Measurements from ENCODE around the gene STX2. TPM values are rescaled to one million over a fixed set of nuclear protein-coding genes. Genes with fewer than 3 reads are reported as not detected.

Gene STX2
- total RNA-seq, 1 donor from 2014 or later = 33.0 TPM

GRCh38 chr12:130747867-130748740 is 90.9 kb downstream of the STX2 start:
- DNase-seq (ENCODE audit: low read depth) (peak; percentile 20), FAIRE-seq (no peak)
- Histone ChIP-seq H3K36me3 (ENCODE audit: insufficient read depth, low read length) (no peaks in the 10 kb centered on the region), H3K4me1 (ENCODE audit: insufficient read depth, low read length) (no peaks in the 10 kb centered on the region), H2AFZ (ENCODE audit: low read depth, low read length) (no peak overlapping the region), H3K79me2 (ENCODE audit: insufficient read depth, low read length) (no peaks in the 10 kb centered on the region), H3K4me2 (ENCODE audit: low read length) (no peak overlapping the region), H3K9me3 (ENCODE audit: insufficient read depth, low read depth, low read length) (no peaks in the 10 kb centered on the region), H3K4me3 (ENCODE audit: insufficient read depth, low read depth, low read length) (no peak overlapping the region), H3K27ac (ENCODE audit: low read depth, low read length) (no peak overlapping the region), H3K27me3 (ENCODE audit: insufficient read depth, low read length) (no peaks in the 10 kb centered on the region), H3K9ac (ENCODE audit: low read length) (no peak overlapping the region), H4K20me1 (ENCODE audit: insufficient read depth, low read length) (no peaks in the 10 kb centered on the region)
- no peak overlapping the region for H3K27ac Mint-ChIP-seq (ENCODE audit: unreplicated experiment)
- peaks cover 24% of the 10 kb centered on the region for H3K27me3 Mint-ChIP-seq (ENCODE audit: low read depth, unreplicated experiment)
- TF ChIP-seq, protein P1, sequence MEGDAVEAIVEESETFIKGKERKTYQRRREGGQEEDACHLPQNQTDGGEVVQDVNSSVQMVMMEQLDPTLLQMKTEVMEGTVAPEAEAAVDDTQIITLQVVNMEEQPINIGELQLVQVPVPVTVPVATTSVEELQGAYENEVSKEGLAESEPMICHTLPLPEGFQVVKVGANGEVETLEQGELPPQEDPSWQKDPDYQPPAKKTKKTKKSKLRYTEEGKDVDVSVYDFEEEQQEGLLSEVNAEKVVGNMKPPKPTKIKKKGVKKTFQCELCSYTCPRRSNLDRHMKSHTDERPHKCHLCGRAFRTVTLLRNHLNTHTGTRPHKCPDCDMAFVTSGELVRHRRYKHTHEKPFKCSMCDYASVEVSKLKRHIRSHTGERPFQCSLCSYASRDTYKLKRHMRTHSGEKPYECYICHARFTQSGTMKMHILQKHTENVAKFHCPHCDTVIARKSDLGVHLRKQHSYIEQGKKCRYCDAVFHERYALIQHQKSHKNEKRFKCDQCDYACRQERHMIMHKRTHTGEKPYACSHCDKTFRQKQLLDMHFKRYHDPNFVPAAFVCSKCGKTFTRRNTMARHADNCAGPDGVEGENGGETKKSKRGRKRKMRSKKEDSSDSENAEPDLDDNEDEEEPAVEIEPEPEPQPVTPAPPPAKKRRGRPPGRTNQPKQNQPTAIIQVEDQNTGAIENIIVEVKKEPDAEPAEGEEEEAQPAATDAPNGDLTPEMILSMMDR (IDR thresholded peaks at IDR 0.05; ENCODE audit: insufficient read depth, low read depth, low read length) = peak; percentile 78
- no peak for TF ChIP-seq EZH2 (IDR thresholded peaks at IDR 0.05; ENCODE audit: insufficient read depth, low read length)
- H3K9me3 Mint-ChIP-seq (ENCODE audit: unreplicated experiment) = no peaks in the 10 kb centered on the region
- H3K36me3 Mint-ChIP-seq (ENCODE audit: low read depth, unreplicated experiment) = no peaks in the 10 kb centered on the region
- H3K4me1 Mint-ChIP-seq (ENCODE audit: low read depth, unreplicated experiment) = no peaks in the 10 kb centered on the region
- no peak overlapping the region for H3K4me3 Mint-ChIP-seq (ENCODE audit: unreplicated experiment)

- H3K27me3 Mint-ChIP-seq (ENCODE audit: low read depth, unreplicated experiment) = peaks cover 22% of the 10 kb centered on the region
- H3K79me2 ChIP-seq (ENCODE audit: insufficient read depth, low read length) = no peaks in the 10 kb centered on the region
- FAIRE-seq (no peak), DNase-seq (ENCODE audit: low read depth) (no peak)
- H3K4me2 ChIP-seq (ENCODE audit: low read length) = no peak overlapping the region
- TF ChIP-seq, protein P1 (IDR thresholded peaks at IDR 0.05; ENCODE audit: insufficient read depth, low read depth, low read length) = no peak
- TF ChIP-seq EZH2 (IDR thresholded peaks at IDR 0.05; ENCODE audit: insufficient read depth, low read length) = no peak
- no peaks in the 10 kb centered on the region for H3K36me3 Mint-ChIP-seq (ENCODE audit: low read depth, unreplicated experiment)
- no peak overlapping the region for H2AFZ ChIP-seq (ENCODE audit: low read depth, low read length)
- H3K27ac Mint-ChIP-seq (ENCODE audit: unreplicated experiment) = no peak overlapping the region
- H3K4me3 ChIP-seq (ENCODE audit: insufficient read depth, low read depth, low read length) = no peak overlapping the region
- H3K36me3 ChIP-seq (ENCODE audit: insufficient read depth, low read length) = no peaks in the 10 kb centered on the region
- H3K4me1 Mint-ChIP-seq (ENCODE audit: low read depth, unreplicated experiment) = no peaks in the 10 kb centered on the region
- no peak overlapping the region for H3K9ac ChIP-seq (ENCODE audit: low read length)
- H4K20me1 ChIP-seq (ENCODE audit: insufficient read depth, low read length) = no peaks in the 10 kb centered on the region
- no peak overlapping the region for H3K4me3 Mint-ChIP-seq (ENCODE audit: unreplicated experiment)
- H3K27ac ChIP-seq (ENCODE audit: low read depth, low read length) = no peak overlapping the region
- peaks cover 2% of the 10 kb centered on the region for H3K9me3 Mint-ChIP-seq (ENCODE audit: unreplicated experiment)
- no peaks in the 10 kb centered on the region for H3K4me1 ChIP-seq (ENCODE audit: insufficient read depth, low read length)
- H3K27me3 ChIP-seq (ENCODE audit: insufficient read depth, low read length) = no peaks in the 10 kb centered on the region
- no peaks in the 10 kb centered on the region for H3K9me3 ChIP-seq (ENCODE audit: insufficient read depth, low read depth, low read length)
These were observed 92.5 kb downstream of the STX2 start for GRCh38 chr12:130746546-130746945.

- TF ChIP-seq, protein P1 (IDR thresholded peaks at IDR 0.05; ENCODE audit: insufficient read depth, low read depth, low read length) = no peak
- no peak for TF ChIP-seq EZH2 (IDR thresholded peaks at IDR 0.05; ENCODE audit: insufficient read depth, low read length)
- H3K79me2 ChIP-seq (ENCODE audit: insufficient read depth, low read length) = no peaks in the 10 kb centered on the region
- H3K9ac ChIP-seq (ENCODE audit: low read length) = no peak overlapping the region
- Mint-ChIP-seq H3K27ac (ENCODE audit: unreplicated experiment) (no peak overlapping the region), H3K36me3 (ENCODE audit: low read depth, unreplicated experiment) (no peaks in the 10 kb centered on the region), H3K27me3 (ENCODE audit: low read depth, unreplicated experiment) (peaks cover 17% of the 10 kb centered on the region), H3K4me1 (ENCODE audit: low read depth, unreplicated experiment) (no peaks in the 10 kb centered on the region), H3K4me3 (ENCODE audit: unreplicated experiment) (no peak overlapping the region), H3K9me3 (ENCODE audit: unreplicated experiment) (peaks cover 2% of the 10 kb centered on the region)
- H3K36me3 ChIP-seq (ENCODE audit: insufficient read depth, low read length) = no peaks in the 10 kb centered on the region
- FAIRE-seq (no peak), DNase-seq (ENCODE audit: low read depth) (no peak)
- no peaks in the 10 kb centered on the region for H3K9me3 ChIP-seq (ENCODE audit: insufficient read depth, low read depth, low read length)
- no peak overlapping the region for H3K4me2 ChIP-seq (ENCODE audit: low read length)
- no peaks in the 10 kb centered on the region for H3K4me1 ChIP-seq (ENCODE audit: insufficient read depth, low read length)
- no peak overlapping the region for H3K4me3 ChIP-seq (ENCODE audit: insufficient read depth, low read depth, low read length)
- H3K27ac ChIP-seq (ENCODE audit: low read depth, low read length) = no peak overlapping the region
- no peaks in the 10 kb centered on the region for H4K20me1 ChIP-seq (ENCODE audit: insufficient read depth, low read length)
- no peaks in the 10 kb centered on the region for H3K27me3 ChIP-seq (ENCODE audit: insufficient read depth, low read length)
- no peak overlapping the region for H2AFZ ChIP-seq (ENCODE audit: low read depth, low read length)
These were observed 93.1 kb downstream of the STX2 start for GRCh38 chr12:130745921-130746320.
